GM12801 (cell line): Measurements from ENCODE around the gene PTPRR.

Experiments used
- TF ChIP-seq, protein P1 (sequence below): IDR thresholded peaks from one replicate; pipeline ENCODE4 v1.5.1; 2011; ENCODE audit warnings: control low read depth; ENCODE audit not compliant: insufficient read length; ENCODE audit errors: extremely low read depth

Gene PTPRR

DNA sequence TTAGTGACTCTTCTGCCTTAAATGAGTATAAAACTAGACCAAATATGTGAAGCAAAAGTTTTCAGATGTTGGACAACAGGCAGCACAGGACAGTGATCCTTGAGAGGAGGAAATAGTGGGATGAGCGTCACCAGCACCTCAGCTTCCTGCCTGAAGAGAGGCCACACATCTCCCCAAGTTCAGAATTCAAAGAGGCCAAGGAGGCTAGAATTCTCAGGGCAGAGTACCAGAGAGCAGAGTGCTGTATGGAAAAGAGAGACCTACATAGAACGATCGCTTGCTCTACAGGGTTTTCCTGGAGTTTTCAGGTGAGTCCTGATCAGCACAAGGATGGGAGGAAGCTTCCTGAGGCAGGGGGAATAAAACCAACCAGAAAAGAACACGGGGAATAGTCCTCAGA is 107.0 kb downstream of the PTPRR start:
- TF ChIP-seq, protein P1, sequence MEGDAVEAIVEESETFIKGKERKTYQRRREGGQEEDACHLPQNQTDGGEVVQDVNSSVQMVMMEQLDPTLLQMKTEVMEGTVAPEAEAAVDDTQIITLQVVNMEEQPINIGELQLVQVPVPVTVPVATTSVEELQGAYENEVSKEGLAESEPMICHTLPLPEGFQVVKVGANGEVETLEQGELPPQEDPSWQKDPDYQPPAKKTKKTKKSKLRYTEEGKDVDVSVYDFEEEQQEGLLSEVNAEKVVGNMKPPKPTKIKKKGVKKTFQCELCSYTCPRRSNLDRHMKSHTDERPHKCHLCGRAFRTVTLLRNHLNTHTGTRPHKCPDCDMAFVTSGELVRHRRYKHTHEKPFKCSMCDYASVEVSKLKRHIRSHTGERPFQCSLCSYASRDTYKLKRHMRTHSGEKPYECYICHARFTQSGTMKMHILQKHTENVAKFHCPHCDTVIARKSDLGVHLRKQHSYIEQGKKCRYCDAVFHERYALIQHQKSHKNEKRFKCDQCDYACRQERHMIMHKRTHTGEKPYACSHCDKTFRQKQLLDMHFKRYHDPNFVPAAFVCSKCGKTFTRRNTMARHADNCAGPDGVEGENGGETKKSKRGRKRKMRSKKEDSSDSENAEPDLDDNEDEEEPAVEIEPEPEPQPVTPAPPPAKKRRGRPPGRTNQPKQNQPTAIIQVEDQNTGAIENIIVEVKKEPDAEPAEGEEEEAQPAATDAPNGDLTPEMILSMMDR: no peak

GRCh38 chr12:70812136-70812535 is 108.4 kb downstream of the PTPRR start:
- TF ChIP-seq, protein P1: no peak

GRCh38 chr12:70809887-70810286 is 110.7 kb downstream of the PTPRR start:
- TF ChIP-seq, protein P1: no peak

DNA sequence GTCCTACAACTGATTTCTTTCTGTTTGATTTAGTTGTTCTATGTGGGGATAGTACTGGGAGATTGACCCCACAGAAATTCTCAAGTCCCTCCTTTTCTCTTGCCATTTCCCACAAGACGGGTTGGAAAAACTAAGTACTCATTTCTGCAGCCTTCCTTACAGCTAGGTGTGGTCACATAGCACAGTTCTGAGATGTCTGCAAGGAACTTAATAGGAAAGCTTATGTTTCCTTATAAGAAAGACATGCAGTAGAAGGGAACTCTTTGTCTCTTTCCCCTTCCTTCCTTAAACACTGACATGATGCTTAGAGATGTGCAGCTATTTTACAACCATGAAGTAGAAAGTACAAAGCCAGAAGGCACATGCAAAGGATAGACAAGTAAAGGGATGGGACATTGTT is 113.7 kb downstream of the PTPRR start:
- TF ChIP-seq, protein P1: no peak

GRCh38 chr12:70806043-70806442 is 114.5 kb downstream of the PTPRR start:
- TF ChIP-seq, protein P1: no peak

DNA sequence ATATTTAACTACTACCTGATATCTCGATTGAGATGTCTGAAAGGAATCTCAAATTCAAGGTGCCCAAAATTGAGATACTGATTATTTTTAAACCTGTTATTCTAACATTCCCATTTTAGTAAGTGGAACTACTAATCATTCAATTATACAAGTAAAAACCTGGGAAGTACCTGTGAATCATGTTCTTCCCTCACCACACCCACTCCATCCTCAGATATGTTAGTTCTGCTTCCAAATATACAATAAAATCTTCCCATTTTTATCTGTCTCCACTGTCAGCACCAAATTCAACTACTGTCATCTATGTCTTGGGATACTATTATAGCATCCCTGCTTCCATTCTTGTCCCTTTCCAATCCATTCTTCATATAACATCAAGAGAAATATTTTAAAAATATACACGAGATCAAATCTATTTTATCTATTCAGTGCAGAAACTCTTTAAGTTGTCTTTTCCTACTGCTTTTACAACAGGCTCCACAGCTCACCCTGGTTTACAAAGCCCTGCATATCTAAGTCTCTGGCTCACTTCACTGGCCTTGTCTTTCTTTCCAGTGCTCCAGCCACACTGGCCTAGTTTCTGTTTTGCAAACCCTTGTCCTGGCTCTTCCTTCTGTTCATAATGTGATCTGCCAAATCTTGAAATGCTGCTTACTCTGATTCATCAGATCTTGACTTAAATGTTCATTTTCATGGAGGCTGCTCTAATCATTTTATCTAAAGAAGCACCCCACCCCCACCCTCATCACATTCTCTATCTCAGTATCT is 122.3 kb downstream of the PTPRR start:
- TF ChIP-seq, protein P1: no peak

DNA sequence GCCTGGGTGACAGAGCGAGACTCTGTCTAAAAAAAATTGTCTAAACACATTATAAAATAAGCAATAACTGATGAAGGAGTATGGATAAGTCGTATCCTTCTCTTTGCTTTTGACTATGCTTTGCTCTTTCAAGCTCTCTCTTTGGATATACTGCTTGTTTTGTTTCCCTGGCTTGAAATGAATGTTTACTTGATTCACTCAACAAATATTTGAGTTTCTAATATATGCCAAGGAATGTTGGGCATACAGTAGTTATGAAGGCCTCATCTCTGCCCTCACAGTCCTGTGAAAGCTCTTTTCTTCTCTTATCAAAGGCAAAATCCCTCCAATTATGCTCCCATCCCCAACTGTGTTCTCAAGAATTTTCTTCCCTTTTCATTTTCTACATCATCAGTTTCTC is 123.5 kb downstream of the PTPRR start:
- TF ChIP-seq, protein P1: no peak
